Measurements from ENCODE around the gene EPHA3.

- TF ChIP-seq CTCF (tag by site-specific recombination; IDR thresholded peaks at IDR 0.05) = no peak
- TF ChIP-seq, protein P1, sequence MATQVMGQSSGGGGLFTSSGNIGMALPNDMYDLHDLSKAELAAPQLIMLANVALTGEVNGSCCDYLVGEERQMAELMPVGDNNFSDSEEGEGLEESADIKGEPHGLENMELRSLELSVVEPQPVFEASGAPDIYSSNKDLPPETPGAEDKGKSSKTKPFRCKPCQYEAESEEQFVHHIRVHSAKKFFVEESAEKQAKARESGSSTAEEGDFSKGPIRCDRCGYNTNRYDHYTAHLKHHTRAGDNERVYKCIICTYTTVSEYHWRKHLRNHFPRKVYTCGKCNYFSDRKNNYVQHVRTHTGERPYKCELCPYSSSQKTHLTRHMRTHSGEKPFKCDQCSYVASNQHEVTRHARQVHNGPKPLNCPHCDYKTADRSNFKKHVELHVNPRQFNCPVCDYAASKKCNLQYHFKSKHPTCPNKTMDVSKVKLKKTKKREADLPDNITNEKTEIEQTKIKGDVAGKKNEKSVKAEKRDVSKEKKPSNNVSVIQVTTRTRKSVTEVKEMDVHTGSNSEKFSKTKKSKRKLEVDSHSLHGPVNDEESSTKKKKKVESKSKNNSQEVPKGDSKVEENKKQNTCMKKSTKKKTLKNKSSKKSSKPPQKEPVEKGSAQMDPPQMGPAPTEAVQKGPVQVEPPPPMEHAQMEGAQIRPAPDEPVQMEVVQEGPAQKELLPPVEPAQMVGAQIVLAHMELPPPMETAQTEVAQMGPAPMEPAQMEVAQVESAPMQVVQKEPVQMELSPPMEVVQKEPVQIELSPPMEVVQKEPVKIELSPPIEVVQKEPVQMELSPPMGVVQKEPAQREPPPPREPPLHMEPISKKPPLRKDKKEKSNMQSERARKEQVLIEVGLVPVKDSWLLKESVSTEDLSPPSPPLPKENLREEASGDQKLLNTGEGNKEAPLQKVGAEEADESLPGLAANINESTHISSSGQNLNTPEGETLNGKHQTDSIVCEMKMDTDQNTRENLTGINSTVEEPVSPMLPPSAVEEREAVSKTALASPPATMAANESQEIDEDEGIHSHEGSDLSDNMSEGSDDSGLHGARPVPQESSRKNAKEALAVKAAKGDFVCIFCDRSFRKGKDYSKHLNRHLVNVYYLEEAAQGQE (tag by site-specific recombination; IDR thresholded peaks at IDR 0.05) = no peak
- TF ChIP-seq ZNF169 (tag by site-specific recombination; IDR thresholded peaks at IDR 0.05) = no peak
- TF ChIP-seq ZNF266 (tag by site-specific recombination; IDR thresholded peaks at IDR 0.05; ENCODE audit: low read depth) = no peak
- no peak for TF ChIP-seq OSR2 (tag by site-specific recombination; IDR thresholded peaks at IDR 0.05)
Measured at GRCh38 chr3:89358281-89358680, 250.9 kb downstream of the EPHA3 start.
